Measurements from ENCODE around the gene MBP. TPM values are rescaled to one million over a fixed set of nuclear protein-coding genes. Genes with fewer than 3 reads are reported as not detected.
"Not testable (repeated sequence)": the region's sequence is repeated elsewhere in the genome, so short reads cannot be mapped to it uniquely, and the experiment has no call there.

The MBP gene
- polyA plus RNA-seq, 1 experiment = 5.3 TPM

DNA sequence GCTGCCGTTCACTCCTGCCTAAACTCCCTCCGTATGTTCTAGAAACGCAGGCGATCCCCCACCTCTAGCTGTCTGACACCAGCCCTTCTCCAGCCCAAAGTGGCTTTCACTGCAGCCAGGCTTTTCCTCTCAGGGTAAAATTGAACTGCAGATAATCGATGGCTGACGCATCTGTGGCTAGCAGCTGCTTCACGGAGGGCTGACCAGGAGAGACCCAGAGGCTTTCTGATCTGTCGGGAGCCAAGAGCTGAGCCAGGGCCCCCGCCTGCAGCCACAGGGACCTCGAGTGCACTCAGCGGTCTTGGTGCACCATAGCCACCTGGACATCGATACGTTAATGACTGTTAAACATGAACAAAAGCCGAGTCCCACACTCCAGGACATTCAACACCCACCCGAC is 107.5 kb downstream of the MBP start:
- Histone ChIP-seq H3K9me3 (ENCODE audit: control insufficient read depth, insufficient read depth, low read length) (no peaks in the 10 kb centered on the region), H3K27ac (ENCODE audit: low read depth, low read length) (no peak overlapping the region), H3K4me3 (ENCODE audit: low read depth, low read length) (no peak overlapping the region), H3K27me3 (ENCODE audit: control insufficient read depth, insufficient read depth, low read length) (no peaks in the 10 kb centered on the region)
- POLR2A ChIA-PET = interaction anchor here (0.7 kb wide), 1 partner anchor 74 kb away, joined by 7 read pairs; no protein-coding TSS in a partner anchor
- no peak for DNase-seq (ENCODE audit: low read depth, low spot score)
- TF ChIP-seq, protein P1, sequence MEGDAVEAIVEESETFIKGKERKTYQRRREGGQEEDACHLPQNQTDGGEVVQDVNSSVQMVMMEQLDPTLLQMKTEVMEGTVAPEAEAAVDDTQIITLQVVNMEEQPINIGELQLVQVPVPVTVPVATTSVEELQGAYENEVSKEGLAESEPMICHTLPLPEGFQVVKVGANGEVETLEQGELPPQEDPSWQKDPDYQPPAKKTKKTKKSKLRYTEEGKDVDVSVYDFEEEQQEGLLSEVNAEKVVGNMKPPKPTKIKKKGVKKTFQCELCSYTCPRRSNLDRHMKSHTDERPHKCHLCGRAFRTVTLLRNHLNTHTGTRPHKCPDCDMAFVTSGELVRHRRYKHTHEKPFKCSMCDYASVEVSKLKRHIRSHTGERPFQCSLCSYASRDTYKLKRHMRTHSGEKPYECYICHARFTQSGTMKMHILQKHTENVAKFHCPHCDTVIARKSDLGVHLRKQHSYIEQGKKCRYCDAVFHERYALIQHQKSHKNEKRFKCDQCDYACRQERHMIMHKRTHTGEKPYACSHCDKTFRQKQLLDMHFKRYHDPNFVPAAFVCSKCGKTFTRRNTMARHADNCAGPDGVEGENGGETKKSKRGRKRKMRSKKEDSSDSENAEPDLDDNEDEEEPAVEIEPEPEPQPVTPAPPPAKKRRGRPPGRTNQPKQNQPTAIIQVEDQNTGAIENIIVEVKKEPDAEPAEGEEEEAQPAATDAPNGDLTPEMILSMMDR (IDR thresholded peaks at IDR 0.05; ENCODE audit: low read depth, low read length) = no peak
- CTCF ChIA-PET = no interaction called here

DNA sequence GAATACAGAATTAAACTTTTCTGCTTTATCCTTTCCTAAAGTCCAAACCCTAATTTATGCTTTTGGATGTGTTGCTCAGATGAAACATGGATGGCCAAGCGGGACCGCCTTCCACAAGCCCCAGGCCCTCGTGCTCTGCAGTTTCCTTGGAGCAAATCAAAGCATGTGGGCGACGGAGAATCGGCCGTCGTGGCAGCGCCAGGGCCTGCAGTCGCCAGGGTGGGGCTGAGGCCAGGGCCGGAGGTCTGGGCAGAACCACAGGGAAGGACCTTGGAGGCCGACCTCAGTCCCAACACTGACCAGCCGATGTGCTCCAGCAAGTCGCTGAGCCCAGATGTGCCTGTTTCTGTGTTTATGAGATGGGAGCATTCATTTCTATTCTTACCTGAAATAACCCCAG is 108.1 kb downstream of the MBP start:
- peaks cover 4% of the 10 kb centered on the region; the same call in 1 of the 2 replicates for H3K9me3 ChIP-seq (ENCODE audit: control insufficient read depth, insufficient read depth, low read length)
- TF ChIP-seq, protein P1 (IDR thresholded peaks at IDR 0.05; ENCODE audit: low read depth, low read length) = no peak
- no peak for DNase-seq (ENCODE audit: low read depth, low spot score)
- no peaks in the 10 kb centered on the region for H3K27me3 ChIP-seq (ENCODE audit: control insufficient read depth, insufficient read depth, low read length)
- ChIA-PET CTCF (interaction anchor here (1.1 kb wide), 1 partner anchor 24 kb away, joined by 3 read pairs; no protein-coding TSS in a partner anchor), POLR2A (no interaction called here)
- no peak overlapping the region for H3K27ac ChIP-seq (ENCODE audit: low read depth, low read length)
- no peak overlapping the region for H3K4me3 ChIP-seq (ENCODE audit: low read depth, low read length)

DNA sequence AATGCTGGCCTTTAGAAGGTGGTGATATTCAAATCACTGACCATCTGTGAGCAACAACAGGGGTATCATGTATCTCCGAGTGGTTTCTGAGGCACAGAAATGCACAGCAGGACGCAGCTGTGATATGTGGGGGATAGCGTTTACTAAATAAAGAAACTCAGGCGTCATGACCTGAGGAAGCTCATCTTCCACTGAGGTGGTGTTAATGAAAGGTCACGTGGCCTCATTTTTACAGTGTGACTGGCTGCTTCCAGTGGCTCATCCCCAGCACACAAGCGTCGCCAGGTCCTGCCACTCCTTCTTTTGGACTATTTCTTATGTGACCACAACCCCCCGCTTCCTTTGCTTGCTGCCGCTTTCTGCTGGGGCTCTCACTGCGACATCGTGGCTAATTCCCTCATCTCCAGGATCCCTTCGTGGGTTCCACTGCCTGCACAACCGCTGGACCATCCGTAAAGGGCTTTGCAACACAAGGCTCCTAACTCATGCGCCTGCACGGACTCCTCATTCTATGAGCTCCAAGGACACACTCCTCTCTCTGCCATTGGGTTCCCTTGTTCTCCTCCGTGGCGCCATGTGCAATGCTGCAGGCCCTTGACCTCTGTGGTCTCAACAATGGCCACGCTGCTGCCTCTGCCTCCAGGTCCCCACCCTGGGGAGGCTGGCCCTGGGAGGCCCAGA is 109.3 kb downstream of the MBP start:
- Histone ChIP-seq H3K4me3 (ENCODE audit: low read depth, low read length) (no peak overlapping the region), H3K27ac (ENCODE audit: low read depth, low read length) (no peak overlapping the region), H3K9me3 (ENCODE audit: control insufficient read depth, insufficient read depth, low read length) (peaks cover 5% of the 10 kb centered on the region; the same call in 1 of the 2 replicates), H3K27me3 (ENCODE audit: control insufficient read depth, insufficient read depth, low read length) (no peaks in the 10 kb centered on the region)
- CTCF ChIA-PET = interaction anchor here (1.1 to 1.6 kb wide), 4 partner anchors 23 to 188 kb away, joined by 3 to 9 read pairs (median 4); no protein-coding TSS in a partner anchor
- TF ChIP-seq, protein P1 (IDR thresholded peaks at IDR 0.05; ENCODE audit: low read depth, low read length) = no peak
- no peak for DNase-seq (ENCODE audit: low read depth, low spot score)
- POLR2A ChIA-PET = no interaction called here

DNA sequence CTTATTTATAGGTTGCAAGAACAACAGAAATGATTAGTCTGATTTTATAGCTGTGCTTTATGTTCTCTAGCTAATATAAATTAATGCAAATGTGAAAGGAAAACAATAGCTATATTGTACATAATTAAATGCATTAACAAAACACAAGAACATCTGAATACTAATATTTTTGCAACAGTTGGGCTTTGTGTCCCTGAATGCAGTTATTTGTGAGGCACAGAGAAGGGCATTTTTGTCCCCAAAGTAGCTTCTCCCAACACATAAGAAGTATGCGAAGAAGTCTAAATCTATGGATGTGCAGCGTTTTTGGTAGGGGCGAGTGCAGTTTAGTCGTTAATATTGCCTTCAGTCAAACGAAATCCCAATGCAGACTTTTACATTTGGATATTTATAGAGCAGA is 110.0 kb downstream of the MBP start:
- no peak overlapping the region for H3K27ac ChIP-seq (ENCODE audit: low read depth, low read length)
- TF ChIP-seq, protein P1 (IDR thresholded peaks at IDR 0.05; ENCODE audit: low read depth, low read length) = no peak
- no peak overlapping the region for H3K4me3 ChIP-seq (ENCODE audit: low read depth, low read length)
- H3K9me3 ChIP-seq (ENCODE audit: control insufficient read depth, insufficient read depth, low read length) = peaks cover 5% of the 10 kb centered on the region; the same call in 1 of the 2 replicates
- ChIA-PET CTCF (interaction anchor here (1.3 to 1.6 kb wide), 3 partner anchors 22 to 189 kb away, joined by 4 to 9 read pairs (median 5); no protein-coding TSS in a partner anchor), POLR2A (no interaction called here)
- DNase-seq (ENCODE audit: low read depth, low spot score) = no peak
- no peaks in the 10 kb centered on the region for H3K27me3 ChIP-seq (ENCODE audit: control insufficient read depth, insufficient read depth, low read length)

DNA sequence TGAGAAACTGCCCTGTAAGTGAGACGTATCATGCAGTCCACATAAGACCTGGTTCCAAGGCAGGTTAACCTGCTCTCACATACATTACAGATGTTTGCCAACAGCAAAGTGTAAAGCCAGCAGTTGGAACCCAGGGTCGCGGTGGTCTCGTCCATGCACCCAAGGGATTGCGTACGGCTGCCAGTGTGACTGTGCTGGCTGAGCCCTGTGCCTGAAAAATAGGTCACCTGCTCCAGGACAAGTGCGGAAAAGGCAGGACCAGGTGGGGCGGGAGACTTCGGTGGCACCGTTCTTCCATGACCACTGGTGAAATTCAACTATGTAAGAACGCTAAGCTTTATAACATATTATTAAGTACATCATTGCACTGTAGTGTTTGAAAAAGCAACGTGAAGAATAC is 110.5 kb downstream of the MBP start:
- no peak overlapping the region for H3K4me3 ChIP-seq (ENCODE audit: low read depth, low read length)
- H3K9me3 ChIP-seq (ENCODE audit: control insufficient read depth, insufficient read depth, low read length) = peaks cover 5% of the 10 kb centered on the region; the same call in 1 of the 2 replicates
- DNase-seq (ENCODE audit: low read depth, low spot score) = no peak
- no peak overlapping the region for H3K27ac ChIP-seq (ENCODE audit: low read depth, low read length)
- CTCF ChIA-PET = interaction anchor here (1.3 to 1.6 kb wide), 3 partner anchors 22 to 189 kb away, joined by 4 to 9 read pairs (median 5); no protein-coding TSS in a partner anchor
- H3K27me3 ChIP-seq (ENCODE audit: control insufficient read depth, insufficient read depth, low read length) = no peaks in the 10 kb centered on the region
- POLR2A ChIA-PET = no interaction called here
- TF ChIP-seq, protein P1 (IDR thresholded peaks at IDR 0.05; ENCODE audit: low read depth, low read length) = no peak

DNA sequence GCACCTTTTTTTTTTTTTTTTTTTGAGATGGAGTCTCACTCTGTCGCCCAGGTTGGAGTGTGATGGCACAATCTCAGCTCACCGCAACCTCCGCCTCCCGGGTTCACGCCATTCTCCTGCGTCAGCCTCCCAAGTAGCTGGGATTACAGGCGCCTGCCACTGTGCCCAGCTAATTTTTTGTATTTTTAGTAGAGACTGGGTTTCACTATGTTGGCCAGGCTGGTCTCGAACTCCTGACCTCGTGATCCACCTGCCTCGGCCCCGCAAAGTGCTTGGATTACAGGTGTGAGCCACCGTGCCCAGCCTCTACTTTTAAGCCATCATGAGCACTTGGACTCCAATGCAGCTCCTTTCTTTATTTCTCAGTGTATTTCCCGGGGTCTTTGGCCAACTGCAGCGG is 111.1 kb downstream of the MBP start:
- CTCF ChIA-PET; H3K9me3 ChIP-seq (ENCODE audit: control insufficient read depth, insufficient read depth, low read length); H3K27ac ChIP-seq (ENCODE audit: low read depth, low read length); H3K4me3 ChIP-seq (ENCODE audit: low read depth, low read length); H3K27me3 ChIP-seq (ENCODE audit: control insufficient read depth, insufficient read depth, low read length); DNase-seq (ENCODE audit: low read depth, low spot score); POLR2A ChIA-PET: not testable (repeated sequence)

All from AG04450 (cell line).